A549 (cell line): Measurements from ENCODE around the gene BFSP1.

ENCODE experiments used
- CHD2 ChIP-seq: fragments of 150-350 bp; IDR thresholded peaks from 2 replicates; pipeline ENCODE4 v1.6.1; 2014; ENCODE audit warnings: low read length; ENCODE audit not compliant: partially characterized antibody
- CTCF ChIP-seq: fragments of >200 bp; sonication (Bioruptor Twin); formaldehyde crosslinking; IDR thresholded peaks from 3 replicates; pipeline ENCODE4 v1.5.1; 2016
- EP300 ChIP-seq, 2 experiments: fragments of >200 bp; sonication (Bioruptor Twin); formaldehyde crosslinking; IDR thresholded peaks; 2 replicates in 1 of 2; 3 replicates in 1 of 2; pipeline ENCODE4 v1.6.1; 2016 to 2017
- POLR2A ChIP-seq: IDR thresholded peaks from 2 replicates; pipeline ENCODE4 v1.6.1; 2012; ENCODE audit warnings: mild to moderate bottlenecking, low read length
- REST ChIP-seq: fragments of 200-600 bp; sonication (generic); IDR thresholded peaks from 2 replicates; pipeline ENCODE4 v1.6.1; 2016; ENCODE audit warnings: antibody characterized with exemption, mild to moderate bottlenecking, moderate library complexity

- TF ChIP-seq CTCF (no peak), EP300 (IDR thresholded peaks at IDR 0.05) (no peak), CHD2 (no peak), POLR2A (no peak; the same call in 1 of the 2 replicates), REST (no peak)
Measured at GRCh38 chr20:17453592-17453991, 77.6 kb downstream of the BFSP1 start.
